ENCODE measurements around the gene OR2T11.
"Not testable (repeated sequence)": the region's sequence is repeated elsewhere in the genome, so short reads cannot be mapped to it uniquely, and the experiment has no call there.

The OR2T11 gene, protein sequence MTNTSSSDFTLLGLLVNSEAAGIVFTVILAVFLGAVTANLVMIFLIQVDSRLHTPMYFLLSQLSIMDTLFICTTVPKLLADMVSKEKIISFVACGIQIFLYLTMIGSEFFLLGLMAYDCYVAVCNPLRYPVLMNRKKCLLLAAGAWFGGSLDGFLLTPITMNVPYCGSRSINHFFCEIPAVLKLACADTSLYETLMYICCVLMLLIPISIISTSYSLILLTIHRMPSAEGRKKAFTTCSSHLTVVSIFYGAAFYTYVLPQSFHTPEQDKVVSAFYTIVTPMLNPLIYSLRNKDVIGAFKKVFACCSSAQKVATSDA

DNA sequence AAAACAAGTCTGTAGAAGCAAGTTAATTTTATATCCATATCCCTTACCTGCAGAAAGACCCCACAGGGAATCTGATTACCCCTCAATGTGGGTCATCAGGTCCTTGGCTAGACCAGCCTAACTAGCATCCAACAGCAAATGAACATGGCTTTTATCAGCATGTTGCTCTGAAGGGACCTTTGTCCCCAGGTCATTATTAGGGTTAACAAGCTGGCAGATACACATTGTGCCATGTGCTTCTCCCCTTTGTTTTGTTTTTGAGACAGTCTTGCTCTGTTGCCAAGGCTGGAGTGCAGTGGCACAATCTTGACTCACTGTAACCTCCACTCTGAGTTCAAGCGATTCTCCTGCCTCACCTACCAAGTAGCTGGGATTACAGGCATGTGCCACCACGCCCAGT, at the start of gene OR2T11:
Gene OR2T11 (minus strand): TSS at position 101 of the 400 bp plus-strand sequence. CDS start 7,963 bp downstream, outside the sequence.
- not testable (repeated sequence) for H3K27ac Mint-ChIP-seq; H3K4me1 Mint-ChIP-seq (ENCODE audit: low read depth); H3K9me3 Mint-ChIP-seq; H3K27me3 Mint-ChIP-seq; H3K4me3 Mint-ChIP-seq; H3K36me3 Mint-ChIP-seq (ENCODE audit: low read depth)

DNA sequence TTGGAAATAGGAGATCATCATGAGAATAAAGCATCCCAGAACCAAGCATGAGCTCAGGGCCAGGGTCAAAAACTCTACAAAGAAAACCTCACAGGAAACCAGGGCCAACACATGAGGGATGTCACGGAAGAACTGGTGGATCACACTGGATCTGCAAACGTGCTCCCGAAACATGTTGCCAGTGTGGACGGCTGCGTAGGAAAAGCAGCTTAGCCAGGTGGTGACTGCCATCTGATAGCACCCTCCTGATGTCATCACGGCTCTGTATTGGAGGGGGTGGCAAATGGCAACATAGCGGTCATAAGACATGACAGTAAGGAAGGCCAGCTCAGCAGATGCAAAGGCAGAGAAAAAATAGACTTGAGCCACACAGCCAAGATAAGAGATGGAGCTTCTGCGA, 46.8 kb upstream of the OR2T11 start:
- H3K4me3 Mint-ChIP-seq, result no peak overlapping the region
- H3K27me3 Mint-ChIP-seq, result peaks cover 9% of the 10 kb centered on the region
- H3K9me3 Mint-ChIP-seq, result no peaks in the 10 kb centered on the region
- no peak overlapping the region for H3K27ac Mint-ChIP-seq
- no peaks in the 10 kb centered on the region for H3K36me3 Mint-ChIP-seq (ENCODE audit: low read depth)
- H3K4me1 Mint-ChIP-seq (ENCODE audit: low read depth), result no peaks in the 10 kb centered on the region

DNA sequence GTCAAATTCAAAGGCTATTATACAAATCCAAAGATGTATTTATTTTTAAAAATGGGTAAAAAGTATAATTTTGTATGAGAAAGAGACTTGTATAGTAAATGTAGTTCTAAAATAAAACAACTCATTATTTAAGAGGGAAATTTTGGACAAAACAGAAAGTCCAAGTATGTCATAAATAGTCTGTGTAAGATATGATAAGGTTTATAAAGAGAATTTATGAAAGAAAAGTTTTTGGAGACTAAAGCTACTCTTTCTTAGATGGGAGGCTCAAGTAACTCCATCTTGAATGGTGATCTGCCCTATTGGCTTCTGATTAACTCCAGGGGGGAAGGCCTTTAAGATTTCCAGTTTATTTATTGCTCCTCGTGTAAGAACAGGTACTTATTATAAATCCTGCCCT, 35.1 kb upstream of the OR2T11 start:
- Mint-ChIP-seq H3K27me3 (no peaks in the 10 kb centered on the region), H3K27ac (no peak overlapping the region), H3K36me3 (ENCODE audit: low read depth) (no peaks in the 10 kb centered on the region), H3K4me1 (ENCODE audit: low read depth) (no peaks in the 10 kb centered on the region), H3K4me3 (no peak overlapping the region), H3K9me3 (peaks cover 6% of the 10 kb centered on the region)

DNA sequence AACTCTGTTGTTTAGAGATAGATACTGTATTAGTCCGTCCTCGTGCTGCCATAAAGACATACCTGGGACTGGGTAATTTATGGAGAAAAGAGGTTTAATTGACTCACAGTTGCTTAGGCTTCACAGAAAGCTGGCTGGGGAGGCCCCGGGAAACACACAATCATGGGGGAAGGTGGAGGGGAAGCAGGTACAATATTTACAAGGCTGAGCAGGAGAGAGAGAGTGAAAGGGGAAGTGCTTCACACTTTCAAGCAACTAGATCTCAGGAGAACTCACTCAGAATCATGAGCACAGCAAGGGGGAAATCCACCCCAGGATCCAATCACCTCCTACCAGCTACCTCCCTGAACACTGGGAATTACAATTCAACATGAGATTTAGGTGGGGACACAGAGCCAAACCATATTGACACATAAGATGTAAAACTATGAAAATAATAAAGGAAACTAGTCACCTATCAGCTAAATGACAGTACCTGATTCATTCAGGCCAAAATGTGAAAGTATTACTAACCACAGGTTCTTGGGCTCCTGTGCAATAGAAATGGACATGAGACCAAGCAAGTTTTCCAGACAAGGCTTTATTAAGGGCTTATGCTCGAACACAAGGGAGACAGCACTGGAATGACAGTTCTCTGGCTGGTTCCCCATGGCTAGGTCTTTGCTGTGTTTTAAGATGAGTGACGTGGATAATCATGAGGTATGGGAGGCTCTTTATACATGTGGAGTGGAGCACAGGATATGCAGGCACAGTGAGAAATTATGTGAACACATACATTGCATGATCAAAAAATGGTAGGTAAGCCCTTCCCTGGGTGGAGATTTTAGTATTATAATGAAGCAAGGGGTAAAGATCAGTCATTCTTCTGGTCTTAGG, 28.8 kb upstream of the OR2T11 start:
- H3K9me3 Mint-ChIP-seq; H3K4me3 Mint-ChIP-seq; H3K36me3 Mint-ChIP-seq (ENCODE audit: low read depth); H3K27ac Mint-ChIP-seq; H3K4me1 Mint-ChIP-seq (ENCODE audit: low read depth); H3K27me3 Mint-ChIP-seq: not testable (repeated sequence)

DNA sequence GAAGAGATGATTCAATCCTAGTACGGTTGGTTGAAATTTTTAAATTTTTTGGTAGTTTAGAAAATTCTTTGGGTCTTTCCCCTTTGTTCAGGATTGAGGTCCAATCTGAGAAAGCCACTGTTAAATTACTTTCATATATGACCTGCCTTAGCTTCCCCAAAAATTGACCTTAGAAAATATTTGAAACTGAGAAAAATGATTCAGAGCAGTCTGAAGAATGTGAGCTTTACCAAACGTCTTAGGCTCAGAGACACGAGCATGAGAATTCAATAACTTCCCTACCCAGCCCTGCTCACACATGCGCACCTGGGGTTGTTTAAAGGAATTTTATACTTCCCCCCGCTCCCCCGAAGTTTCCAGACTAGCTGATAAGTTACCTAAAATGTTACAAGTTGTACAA, 21.9 kb upstream of the OR2T11 start:
- not testable (repeated sequence) for H3K27ac Mint-ChIP-seq, H3K4me3 Mint-ChIP-seq, H3K27me3 Mint-ChIP-seq

DNA sequence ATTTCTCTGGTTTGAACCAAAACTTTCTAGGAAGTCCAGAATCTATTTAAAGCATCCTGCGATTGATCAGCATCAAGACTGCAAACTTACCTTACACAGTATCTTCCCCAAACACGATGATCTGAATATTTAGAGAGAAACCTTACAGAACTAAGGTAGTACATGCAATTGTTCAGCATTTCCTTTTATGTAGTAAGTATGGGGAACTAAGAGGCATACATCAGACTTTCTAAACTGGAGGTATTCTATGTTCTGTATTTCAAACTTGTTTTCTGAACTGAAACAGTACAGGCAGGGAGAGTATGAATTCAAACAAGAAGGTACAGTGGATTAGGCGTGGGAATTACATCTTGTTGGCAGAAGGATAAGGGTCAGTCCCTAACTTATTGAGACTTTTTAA, 20.5 kb upstream of the OR2T11 start, which contains the start of gene OR2T27:
Gene OR2T27 (minus strand): TSS at position 175 of the 400 bp plus-strand sequence. CDS start 4,644 bp downstream, outside the sequence.
- not testable (repeated sequence) for H3K27ac Mint-ChIP-seq; H3K9me3 Mint-ChIP-seq; H3K4me1 Mint-ChIP-seq (ENCODE audit: low read depth); H3K27me3 Mint-ChIP-seq; H3K4me3 Mint-ChIP-seq; H3K36me3 Mint-ChIP-seq (ENCODE audit: low read depth)

More for the DNA sequence above, 21.9 kb upstream of the OR2T11 start:
- not testable (repeated sequence) for H3K9me3 Mint-ChIP-seq; H3K36me3 Mint-ChIP-seq (ENCODE audit: low read depth); H3K4me1 Mint-ChIP-seq (ENCODE audit: low read depth)

DNA sequence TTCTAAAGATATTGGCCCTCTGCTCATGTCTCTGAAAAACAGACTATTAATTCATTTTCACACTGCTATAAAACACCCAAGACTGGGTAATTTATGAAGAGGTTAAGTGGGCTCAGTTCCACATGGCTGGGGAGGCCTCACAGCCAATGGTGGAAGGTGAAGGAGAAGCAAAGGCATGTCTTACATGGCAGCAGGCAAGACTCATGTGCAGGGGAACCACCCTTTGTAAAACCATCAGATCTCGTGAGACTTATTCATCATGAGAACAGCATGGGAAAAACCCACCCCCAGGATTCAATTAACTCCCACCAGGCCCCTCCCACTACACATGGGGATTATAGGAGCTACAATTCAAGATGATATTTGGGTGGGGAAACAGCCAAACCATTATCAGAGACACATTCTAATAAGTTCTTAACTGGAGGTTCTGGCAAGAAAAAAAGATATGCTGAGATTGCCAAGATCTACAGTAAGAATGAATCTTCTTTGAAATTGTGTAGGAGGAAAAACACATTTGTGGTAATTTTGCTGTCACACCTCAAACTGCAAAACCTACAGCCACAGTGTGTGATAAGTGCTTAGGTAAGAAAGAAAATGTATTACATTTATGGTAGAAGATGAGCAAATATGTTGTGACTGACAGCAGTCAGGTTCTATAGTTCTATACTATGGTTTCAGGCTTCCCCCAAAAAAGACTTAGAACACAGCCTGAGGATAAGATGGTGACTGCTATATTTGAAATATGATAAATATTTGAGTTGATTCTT, 14.1 kb upstream of the OR2T11 start:
- not testable (repeated sequence) for H3K4me3 Mint-ChIP-seq; H3K9me3 Mint-ChIP-seq; H3K27ac Mint-ChIP-seq; H3K27me3 Mint-ChIP-seq; H3K36me3 Mint-ChIP-seq (ENCODE audit: low read depth); H3K4me1 Mint-ChIP-seq (ENCODE audit: low read depth)

DNA sequence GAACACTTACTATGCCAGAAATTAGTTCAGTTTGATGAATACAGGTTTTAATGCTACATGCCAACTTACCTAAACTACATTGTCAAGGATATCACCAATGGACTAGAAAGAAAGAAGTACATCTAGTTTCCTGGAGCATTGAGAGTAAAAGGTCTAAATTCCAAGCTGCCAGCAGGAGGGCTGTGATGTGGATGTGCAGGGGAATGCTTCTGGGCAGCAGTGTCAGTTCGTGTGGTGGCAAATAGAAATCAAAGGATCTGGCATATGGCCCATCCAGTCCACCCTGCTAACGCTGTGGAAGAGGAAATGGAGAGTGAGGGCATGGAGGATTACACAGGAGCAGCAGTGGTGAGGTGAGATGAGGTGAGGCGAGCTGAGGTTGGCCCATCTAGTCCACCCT, 10.3 kb upstream of the OR2T11 start, which contains the start of gene OR2T35:
Gene OR2T35 (minus strand): TSS at position 101 of the 400 bp plus-strand sequence. CDS start 6,020 bp downstream, outside the sequence.
- H3K4me1 Mint-ChIP-seq (ENCODE audit: low read depth); H3K4me3 Mint-ChIP-seq; H3K27me3 Mint-ChIP-seq; H3K36me3 Mint-ChIP-seq (ENCODE audit: low read depth); H3K9me3 Mint-ChIP-seq; H3K27ac Mint-ChIP-seq: not testable (repeated sequence)

DNA sequence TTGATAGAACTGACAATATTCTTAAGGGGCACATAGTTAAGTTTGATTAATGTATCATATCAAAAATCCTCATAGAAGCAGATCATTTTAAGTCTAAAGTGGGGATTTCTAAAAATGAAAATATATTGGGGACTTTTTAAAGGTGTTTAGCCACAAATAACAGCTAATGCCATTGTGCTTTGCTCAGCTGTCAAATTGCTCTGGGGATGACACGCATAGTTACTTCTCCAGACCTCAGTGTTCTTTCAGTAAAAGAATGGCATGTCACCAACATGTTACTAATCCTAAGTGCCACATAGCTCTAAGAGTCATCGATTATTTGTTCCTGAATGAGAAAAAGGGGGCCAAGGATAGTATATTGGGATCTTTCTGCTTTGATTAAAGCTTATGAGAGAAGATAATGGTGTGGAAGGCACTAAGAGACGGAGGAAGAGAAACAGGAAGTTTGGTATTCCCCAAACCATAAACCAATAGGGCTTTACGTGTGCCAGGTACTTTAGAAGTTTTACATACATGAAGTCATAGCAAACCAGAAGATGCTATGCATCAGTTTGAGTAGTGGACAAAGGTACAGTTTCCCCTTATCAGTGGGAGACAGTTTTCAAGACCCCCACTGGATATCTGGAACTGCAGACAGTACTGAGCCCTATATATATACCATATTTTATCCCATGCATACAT, 8.2 kb upstream of the OR2T11 start:
- H3K27me3 Mint-ChIP-seq; H3K36me3 Mint-ChIP-seq (ENCODE audit: low read depth); H3K27ac Mint-ChIP-seq; H3K4me3 Mint-ChIP-seq; H3K9me3 Mint-ChIP-seq; H3K4me1 Mint-ChIP-seq (ENCODE audit: low read depth): not testable (repeated sequence)

DNA sequence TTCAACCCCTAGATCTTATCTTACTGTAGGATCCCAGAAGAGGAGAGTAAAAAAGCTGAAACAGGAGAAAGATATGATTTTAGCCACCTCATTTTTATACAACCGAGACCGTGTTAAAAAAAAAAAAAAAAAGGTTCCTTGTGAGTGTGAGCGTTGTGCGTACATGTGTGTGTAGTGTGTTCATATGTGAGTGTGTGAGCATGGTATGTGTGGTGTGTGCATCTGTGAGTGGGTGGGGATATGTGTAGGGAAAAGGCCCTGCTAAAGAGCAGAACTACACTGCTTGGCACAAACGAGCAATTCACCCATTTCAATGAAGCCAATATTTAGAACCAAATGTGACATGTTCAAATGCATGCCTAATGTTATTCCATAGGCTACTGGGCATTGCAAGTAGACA, 6.7 kb upstream of the OR2T11 start:
- H3K9me3 Mint-ChIP-seq; H3K27me3 Mint-ChIP-seq; H3K4me1 Mint-ChIP-seq (ENCODE audit: low read depth); H3K27ac Mint-ChIP-seq; H3K36me3 Mint-ChIP-seq (ENCODE audit: low read depth); H3K4me3 Mint-ChIP-seq: not testable (repeated sequence)

DNA sequence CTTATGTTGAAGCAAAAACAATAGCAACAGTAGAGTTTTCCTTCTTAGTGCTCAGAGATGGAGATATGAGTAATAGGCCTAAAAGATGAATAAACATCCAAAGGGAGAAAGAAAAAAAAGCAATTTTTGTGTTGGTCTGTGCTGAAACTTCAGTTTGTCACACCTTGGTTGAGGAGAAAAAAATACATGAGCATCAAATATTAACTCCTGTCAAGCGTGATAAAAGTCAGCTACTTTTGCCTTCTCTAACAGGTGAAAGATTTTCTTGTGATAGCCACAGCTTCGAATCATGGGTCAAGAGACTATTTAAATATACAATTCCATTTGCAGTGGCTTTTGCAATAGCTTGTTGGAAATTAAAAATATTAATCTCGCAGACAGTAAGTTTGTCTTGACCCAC, 6.0 kb upstream of the OR2T11 start:
- not testable (repeated sequence) for H3K27me3 Mint-ChIP-seq; H3K27ac Mint-ChIP-seq; H3K36me3 Mint-ChIP-seq (ENCODE audit: low read depth)

DNA sequence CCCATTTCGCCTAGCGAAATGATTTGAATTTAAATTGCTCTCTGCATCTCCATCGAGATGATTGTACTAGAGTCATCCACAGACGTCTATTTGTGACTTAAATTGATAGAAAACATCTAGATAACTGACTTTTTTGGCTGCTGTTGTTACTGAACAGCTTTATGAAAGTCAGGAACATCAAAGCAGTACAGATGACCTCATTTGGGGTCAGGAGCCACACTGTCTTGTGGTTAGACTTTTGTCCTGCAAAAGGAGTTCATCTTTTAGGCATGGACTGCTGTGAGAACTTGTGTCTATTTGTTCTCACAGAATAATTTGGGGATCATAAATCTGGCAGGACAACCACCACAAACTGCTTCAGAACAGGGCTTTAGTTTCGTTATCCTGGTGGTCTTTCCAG, 4.8 kb upstream of the OR2T11 start:
- H3K27me3 Mint-ChIP-seq; H3K36me3 Mint-ChIP-seq (ENCODE audit: low read depth): not testable (repeated sequence)

More for the DNA sequence above, 6.0 kb upstream of the OR2T11 start:
- H3K9me3 Mint-ChIP-seq; H3K4me1 Mint-ChIP-seq (ENCODE audit: low read depth); H3K4me3 Mint-ChIP-seq: not testable (repeated sequence)

DNA sequence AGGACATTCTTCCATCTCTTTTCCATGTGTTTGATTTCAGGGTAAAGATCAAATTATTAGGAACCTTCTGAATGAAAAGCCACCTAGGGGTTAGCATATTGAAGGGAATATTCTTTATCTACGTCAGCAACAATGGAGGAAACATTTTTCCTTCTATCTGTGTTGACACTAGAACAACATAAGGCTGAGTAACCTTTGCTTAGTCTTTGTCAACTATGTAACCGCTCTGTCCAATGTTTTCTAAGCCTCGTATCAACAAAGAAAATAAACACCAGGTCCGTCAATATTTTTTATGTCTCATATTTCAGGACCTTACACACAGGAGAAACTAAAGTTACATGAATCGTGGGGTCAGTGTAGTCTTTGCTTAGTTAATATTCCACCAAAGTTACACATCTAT, 1.7 kb upstream of the OR2T11 start:
- H3K4me1 Mint-ChIP-seq (ENCODE audit: low read depth); H3K9me3 Mint-ChIP-seq; H3K36me3 Mint-ChIP-seq (ENCODE audit: low read depth); H3K4me3 Mint-ChIP-seq; H3K27ac Mint-ChIP-seq; H3K27me3 Mint-ChIP-seq: not testable (repeated sequence)

More for the DNA sequence above, 4.8 kb upstream of the OR2T11 start:
- H3K4me1 Mint-ChIP-seq (ENCODE audit: low read depth); H3K27ac Mint-ChIP-seq; H3K4me3 Mint-ChIP-seq; H3K9me3 Mint-ChIP-seq: not testable (repeated sequence)

DNA sequence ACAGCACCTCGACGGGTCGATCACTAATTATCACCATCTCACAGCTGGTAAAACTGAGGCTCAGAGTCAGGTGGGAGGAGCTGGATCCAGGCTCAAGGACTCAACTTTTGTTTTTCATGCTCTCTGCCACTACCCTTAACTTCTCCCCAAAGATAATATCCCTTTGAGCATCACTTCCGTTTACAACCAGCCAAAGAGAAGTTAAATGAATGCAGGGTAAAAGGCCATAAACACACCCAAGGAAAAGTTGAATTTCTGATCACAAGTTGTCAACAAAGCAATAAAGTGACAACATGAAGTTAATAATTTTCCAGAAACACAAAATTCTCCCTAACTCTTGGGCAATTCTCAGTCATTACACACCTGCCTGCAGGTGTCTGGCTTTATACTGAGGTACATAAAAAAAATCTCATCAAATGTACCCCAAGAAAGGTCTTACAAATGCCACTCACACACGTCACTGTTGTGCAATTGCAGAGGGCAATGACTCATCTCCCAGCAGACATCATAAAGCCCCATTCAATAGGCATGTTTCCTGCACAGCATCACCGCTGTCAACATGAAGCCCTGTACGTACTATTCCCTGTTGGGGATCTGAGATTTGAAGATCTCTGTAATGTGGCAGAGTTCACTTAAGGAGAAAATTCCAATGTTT, 3.4 kb downstream of the OR2T11 start:
- no peaks in the 10 kb centered on the region for H3K27me3 Mint-ChIP-seq
- no peaks in the 10 kb centered on the region for H3K9me3 Mint-ChIP-seq
- H3K27ac Mint-ChIP-seq, result no peak overlapping the region
- H3K36me3 Mint-ChIP-seq (ENCODE audit: low read depth), result no peaks in the 10 kb centered on the region
- H3K4me1 Mint-ChIP-seq (ENCODE audit: low read depth), result no peaks in the 10 kb centered on the region
- H3K4me3 Mint-ChIP-seq, result no peak overlapping the region

Data from stimulated activated naive CD8-positive, alpha-beta T cell treated with anti-CD3 and anti-CD28 coated beads, Interleukin-15, Interleukin-2, amounts not matched to agents 100 ng/mL and 50 ng/mL, for 24 hours (primary cell).